WTC11 (cell line): Measurements from ENCODE around the gene DAAM2. TPM values are rescaled to one million over a fixed set of nuclear protein-coding genes. Genes with fewer than 3 reads are reported as not detected.

Experiments
- ATAC-seq: fragments of 200-7000 bp; cut with Tn5 transposase; 2 replicates; pipeline ENCODE4 v1.10.0; 2021; ENCODE audit warnings: mild to moderate bottlenecking, moderate library complexity
- CTCF ChIA-PET: fragments of 300-600 bp; sonication (Branson Sonifier 250); formaldehyde crosslinking; loops from one replicate; lab custom pipeline; 2021; ENCODE audit warnings: antibody characterized with exemption; lab: Charles Lee
- POLR2A ChIA-PET: fragments of 350-600 bp; sonication (Branson Sonifier 250); formaldehyde crosslinking; loops from one replicate; lab custom pipeline; 2021; ENCODE audit warnings: antibody characterized with exemption; lab: Charles Lee
- DNase-seq: peaks from one replicate; pipeline ENCODE4 v3.0.0; 2021; ENCODE audit warnings: low spot score
- H3K27ac Mint-ChIP-seq: 2 replicates; pipeline ENCODE4 v1.8.0; 2021; ENCODE audit warnings: mixed read lengths
- H3K27me3 Mint-ChIP-seq: 2 replicates; pipeline ENCODE4 v1.8.0; 2021; ENCODE audit warnings: low read depth, mild to moderate bottlenecking, moderate library complexity, mixed read lengths
- H3K36me3 Mint-ChIP-seq: 2 replicates; pipeline ENCODE4 v1.8.0; 2021; ENCODE audit warnings: mixed read lengths
- H3K4me1 Mint-ChIP-seq: 2 replicates; pipeline ENCODE4 v1.8.0; 2022; ENCODE audit warnings: mixed read lengths
- H3K4me3 Mint-ChIP-seq: 2 replicates; pipeline ENCODE4 v1.8.0; 2021; ENCODE audit warnings: mild to moderate bottlenecking, moderate library complexity, mixed read lengths
- H3K9me3 Mint-ChIP-seq: 2 replicates; pipeline ENCODE4 v1.8.0; 2021; ENCODE audit warnings: mixed read lengths
- EMX1 ChIP-seq: fragments of 250-450 bp; sonication (Bioruptor Pico); IDR thresholded peaks from 2 replicates; pipeline ENCODE4 v1.8.0; 2021; ENCODE audit warnings: mild to moderate bottlenecking
- ETV6 ChIP-seq: sonication (generic); formaldehyde crosslinking; IDR thresholded peaks from 2 replicates; pipeline ENCODE4 v1.8.1; 2022; ENCODE audit warnings: mild to moderate bottlenecking, missing genetic modification reagents
- FOXJ3 ChIP-seq: sonication (generic); formaldehyde crosslinking; IDR thresholded peaks from 2 replicates; pipeline ENCODE4 v1.9.0; 2021; ENCODE audit warnings: missing genetic modification reagents, mild to moderate bottlenecking, borderline replicate concordance
- FOXP1 ChIP-seq: sonication (generic); formaldehyde crosslinking; IDR thresholded peaks from 2 replicates; pipeline ENCODE4 v1.8.0; 2022; ENCODE audit warnings: missing genetic modification reagents, mild to moderate bottlenecking, moderate library complexity, borderline replicate concordance
- GTF2I ChIP-seq: fragments of 250-450 bp; sonication (Bioruptor Pico); conservative IDR thresholded peaks from 2 replicates; pipeline ENCODE4 v1.4.0; 2021; ENCODE audit warnings: mild to moderate bottlenecking
- HMGA2 ChIP-seq: fragments of 250-450 bp; sonication (Bioruptor Pico); IDR thresholded peaks from 2 replicates; pipeline ENCODE4 v1.4.0; 2021; ENCODE audit warnings: mild to moderate bottlenecking, moderate library complexity
- JUN ChIP-seq: sonication (generic); formaldehyde crosslinking; IDR thresholded peaks from 2 replicates; pipeline ENCODE4 v1.8.0; 2023; ENCODE audit warnings: mild to moderate bottlenecking, missing genetic modification reagents
- KAT7 ChIP-seq: sonication (generic); formaldehyde crosslinking; IDR thresholded peaks from 2 replicates; pipeline ENCODE4 v1.8.1; 2023; ENCODE audit warnings: missing genetic modification reagents, mild to moderate bottlenecking, borderline replicate concordance
- MXD4 ChIP-seq: fragments of 250-450 bp; sonication (Bioruptor Pico); IDR thresholded peaks from 2 replicates; pipeline ENCODE4 v1.8.0; 2021; ENCODE audit warnings: mild to moderate bottlenecking, moderate library complexity, borderline replicate concordance
- NFE2L1 ChIP-seq: sonication (generic); formaldehyde crosslinking; IDR thresholded peaks from 2 replicates; pipeline ENCODE4 v1.8.1; 2023; ENCODE audit warnings: missing genetic modification reagents
- NFYB ChIP-seq: sonication (generic); formaldehyde crosslinking; conservative IDR thresholded peaks from 2 replicates; pipeline ENCODE4 v1.8.0; 2022; ENCODE audit warnings: low read depth, missing genetic modification reagents
- OVOL2 ChIP-seq: fragments of 250-450 bp; sonication (Bioruptor Pico); IDR thresholded peaks from 2 replicates; pipeline ENCODE4 v1.9.0; 2021; ENCODE audit warnings: mild to moderate bottlenecking, borderline replicate concordance
- RELA ChIP-seq: sonication (generic); formaldehyde crosslinking; IDR thresholded peaks from 2 replicates; pipeline ENCODE4 v1.8.1; 2022; ENCODE audit warnings: missing genetic modification reagents, mild to moderate bottlenecking, borderline replicate concordance
- TCF7 ChIP-seq: sonication (generic); formaldehyde crosslinking; IDR thresholded peaks from 2 replicates; pipeline ENCODE4 v1.8.0; 2022; ENCODE audit warnings: mild to moderate bottlenecking, low read depth, missing genetic modification reagents, moderate library complexity
- TEAD4 ChIP-seq: sonication (generic); formaldehyde crosslinking; IDR thresholded peaks from 2 replicates; pipeline ENCODE4 v1.8.0; 2022; ENCODE audit warnings: mild to moderate bottlenecking, missing genetic modification reagents
- TP53 ChIP-seq: sonication (generic); formaldehyde crosslinking; IDR thresholded peaks from 2 replicates; pipeline ENCODE4 v1.8.1; 2023; ENCODE audit warnings: mild to moderate bottlenecking, missing genetic modification reagents
- ZNF138 ChIP-seq: sonication (generic); formaldehyde crosslinking; conservative IDR thresholded peaks from 2 replicates; pipeline ENCODE4 v1.8.1; 2022; ENCODE audit warnings: mild to moderate bottlenecking, moderate library complexity, missing genetic modification reagents
- ZNF263 ChIP-seq: sonication (generic); formaldehyde crosslinking; IDR thresholded peaks from 2 replicates; pipeline ENCODE4 v1.8.1; 2022; ENCODE audit warnings: low read depth, mild to moderate bottlenecking, moderate library complexity, missing genetic modification reagents
- ZNF317 ChIP-seq: sonication (generic); formaldehyde crosslinking; IDR thresholded peaks from 2 replicates; pipeline ENCODE4 v1.8.1; 2023; ENCODE audit warnings: low read depth, mild to moderate bottlenecking, moderate library complexity, missing genetic modification reagents, borderline replicate concordance
- ZNF423 ChIP-seq: fragments of 250-450 bp; sonication (Bioruptor Pico); IDR thresholded peaks from 2 replicates; pipeline ENCODE4 v2.1.2; 2022; ENCODE audit warnings: mild to moderate bottlenecking, moderate library complexity
- total RNA-seq: library from RNA; stranded (reverse); gene quantifications from 3 replicates; pipeline ENCODE4 v1.2.3, GENCODE V29; 2021
- TF ChIP-seq, protein P1 (sequence below): sonication (generic); formaldehyde crosslinking; IDR thresholded peaks from 2 replicates; pipeline ENCODE4 v1.8.1; 2023; ENCODE audit warnings: mild to moderate bottlenecking, missing genetic modification reagents
- TF ChIP-seq, protein P2 (sequence below): sonication (generic); formaldehyde crosslinking; IDR thresholded peaks from 2 replicates; pipeline ENCODE4 v1.8.1; 2023; ENCODE audit warnings: mild to moderate bottlenecking, missing genetic modification reagents, moderate library complexity
- TF ChIP-seq, protein P3 (sequence below): sonication (generic); formaldehyde crosslinking; IDR thresholded peaks from 2 replicates; pipeline ENCODE4 v1.8.1; 2023; ENCODE audit warnings: mild to moderate bottlenecking, missing genetic modification reagents, borderline replicate concordance
- TF ChIP-seq, protein P4 (sequence below): sonication (generic); formaldehyde crosslinking; conservative IDR thresholded peaks from 2 replicates; pipeline ENCODE4 v1.8.1; 2023; ENCODE audit warnings: mild to moderate bottlenecking, low read depth, missing genetic modification reagents, moderate library complexity
- TF ChIP-seq, protein P5 (sequence below): fragments of 200-600 bp; IDR thresholded peaks from 2 replicates; pipeline ENCODE4 v1.8.0; 2022; ENCODE audit warnings: antibody characterized with exemption
- TF ChIP-seq, protein P6 (sequence below): sonication (generic); formaldehyde crosslinking; IDR thresholded peaks from 2 replicates; pipeline ENCODE4 v1.8.0; 2022; ENCODE audit warnings: mild to moderate bottlenecking, missing genetic modification reagents
- TF ChIP-seq, protein P7 (sequence below): fragments of 250-450 bp; sonication (Bioruptor Pico); conservative IDR thresholded peaks from 2 replicates; pipeline ENCODE4 v1.9.0; 2021; ENCODE audit warnings: mild to moderate bottlenecking

DAAM2 gene
- total RNA-seq, 1 experiment from 2014 or later = 2.0 TPM

DNA sequence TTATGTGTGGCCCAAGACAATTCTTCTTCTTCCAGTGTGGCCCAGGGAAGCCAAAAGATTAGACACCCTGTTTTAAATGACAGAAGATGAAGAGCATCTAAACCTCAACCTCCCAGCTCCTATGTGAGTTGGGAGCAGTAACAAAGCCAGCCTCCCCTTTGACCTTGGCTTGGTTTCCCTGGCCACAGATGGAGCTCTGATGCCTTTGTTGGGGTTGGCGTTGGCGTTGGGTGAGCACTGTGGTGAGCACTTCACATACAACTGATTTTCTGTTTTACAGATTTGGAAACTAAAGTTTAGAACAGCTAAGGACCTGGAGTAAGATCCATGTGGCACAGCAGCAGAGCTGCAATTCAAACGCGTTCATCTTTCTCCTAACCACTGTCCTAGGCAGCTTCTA lies 22.1 kb downstream of the DAAM2 start:
- peaks cover 34% of the 10 kb centered on the region for H3K4me1 Mint-ChIP-seq
- POLR2A ChIA-PET = interaction anchor here (0.6 kb wide), 1 partner anchor 260 kb away, joined by 3 read pairs; no protein-coding TSS in a partner anchor

DNA sequence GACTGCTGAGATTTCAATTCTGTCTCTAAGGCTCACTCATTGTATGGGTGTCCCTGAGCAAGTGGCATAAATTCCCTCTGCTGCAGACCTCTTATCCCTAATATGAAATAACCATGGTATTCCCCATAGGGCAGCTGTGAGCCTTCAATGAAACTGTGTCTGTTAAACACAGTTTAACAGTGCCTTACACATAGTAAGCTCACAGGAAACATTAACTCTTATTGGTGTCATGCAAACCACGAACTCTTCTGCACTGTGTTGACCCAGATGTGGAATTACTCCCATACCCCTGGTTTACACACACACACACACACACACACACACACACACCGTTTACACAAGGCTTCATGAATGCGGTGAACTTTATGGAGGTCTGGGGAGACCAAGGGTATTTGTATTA lies 23.2 kb downstream of the DAAM2 start:
- no peaks in the 10 kb centered on the region for H3K36me3 Mint-ChIP-seq
- ChIA-PET POLR2A (no interaction called here), CTCF (interaction anchor here (1.1 to 1.4 kb wide), 2 partner anchors 19 to 78 kb away, joined by 3 to 6 read pairs; no protein-coding TSS in a partner anchor)
- H3K9me3 Mint-ChIP-seq = no peaks in the 10 kb centered on the region
- H3K27me3 Mint-ChIP-seq = peaks cover 4% of the 10 kb centered on the region; the same call in 1 of the 2 replicates
- peaks cover 34% of the 10 kb centered on the region for H3K4me1 Mint-ChIP-seq
- H3K27ac Mint-ChIP-seq = no peak overlapping the region
- DNase-seq (no peak), ATAC-seq (no peak)
- H3K4me3 Mint-ChIP-seq = no peak overlapping the region
- no peak for TF ChIP-seq GTF2I (CRISPR knock-in tag)
- TF ChIP-seq ZNF263 (CRISPR knock-in tag) = no peak
- TF ChIP-seq JUN (CRISPR knock-in tag) = no peak
- TF ChIP-seq, protein P1, sequence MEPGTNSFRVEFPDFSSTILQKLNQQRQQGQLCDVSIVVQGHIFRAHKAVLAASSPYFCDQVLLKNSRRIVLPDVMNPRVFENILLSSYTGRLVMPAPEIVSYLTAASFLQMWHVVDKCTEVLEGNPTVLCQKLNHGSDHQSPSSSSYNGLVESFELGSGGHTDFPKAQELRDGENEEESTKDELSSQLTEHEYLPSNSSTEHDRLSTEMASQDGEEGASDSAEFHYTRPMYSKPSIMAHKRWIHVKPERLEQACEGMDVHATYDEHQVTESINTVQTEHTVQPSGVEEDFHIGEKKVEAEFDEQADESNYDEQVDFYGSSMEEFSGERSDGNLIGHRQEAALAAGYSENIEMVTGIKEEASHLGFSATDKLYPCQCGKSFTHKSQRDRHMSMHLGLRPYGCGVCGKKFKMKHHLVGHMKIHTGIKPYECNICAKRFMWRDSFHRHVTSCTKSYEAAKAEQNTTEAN (CRISPR knock-in tag) = no peak
- no peak for TF ChIP-seq KAT7 (CRISPR knock-in tag)
- no peak for TF ChIP-seq ETV6 (CRISPR knock-in tag)
- TF ChIP-seq, protein P2, sequence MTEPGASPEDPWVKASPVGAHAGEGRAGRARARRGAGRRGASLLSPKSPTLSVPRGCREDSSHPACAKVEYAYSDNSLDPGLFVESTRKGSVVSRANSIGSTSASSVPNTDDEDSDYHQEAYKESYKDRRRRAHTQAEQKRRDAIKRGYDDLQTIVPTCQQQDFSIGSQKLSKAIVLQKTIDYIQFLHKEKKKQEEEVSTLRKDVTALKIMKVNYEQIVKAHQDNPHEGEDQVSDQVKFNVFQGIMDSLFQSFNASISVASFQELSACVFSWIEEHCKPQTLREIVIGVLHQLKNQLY (CRISPR knock-in tag) = no peak
- TF ChIP-seq NFYB (CRISPR knock-in tag) = no peak
- TF ChIP-seq, protein P3, sequence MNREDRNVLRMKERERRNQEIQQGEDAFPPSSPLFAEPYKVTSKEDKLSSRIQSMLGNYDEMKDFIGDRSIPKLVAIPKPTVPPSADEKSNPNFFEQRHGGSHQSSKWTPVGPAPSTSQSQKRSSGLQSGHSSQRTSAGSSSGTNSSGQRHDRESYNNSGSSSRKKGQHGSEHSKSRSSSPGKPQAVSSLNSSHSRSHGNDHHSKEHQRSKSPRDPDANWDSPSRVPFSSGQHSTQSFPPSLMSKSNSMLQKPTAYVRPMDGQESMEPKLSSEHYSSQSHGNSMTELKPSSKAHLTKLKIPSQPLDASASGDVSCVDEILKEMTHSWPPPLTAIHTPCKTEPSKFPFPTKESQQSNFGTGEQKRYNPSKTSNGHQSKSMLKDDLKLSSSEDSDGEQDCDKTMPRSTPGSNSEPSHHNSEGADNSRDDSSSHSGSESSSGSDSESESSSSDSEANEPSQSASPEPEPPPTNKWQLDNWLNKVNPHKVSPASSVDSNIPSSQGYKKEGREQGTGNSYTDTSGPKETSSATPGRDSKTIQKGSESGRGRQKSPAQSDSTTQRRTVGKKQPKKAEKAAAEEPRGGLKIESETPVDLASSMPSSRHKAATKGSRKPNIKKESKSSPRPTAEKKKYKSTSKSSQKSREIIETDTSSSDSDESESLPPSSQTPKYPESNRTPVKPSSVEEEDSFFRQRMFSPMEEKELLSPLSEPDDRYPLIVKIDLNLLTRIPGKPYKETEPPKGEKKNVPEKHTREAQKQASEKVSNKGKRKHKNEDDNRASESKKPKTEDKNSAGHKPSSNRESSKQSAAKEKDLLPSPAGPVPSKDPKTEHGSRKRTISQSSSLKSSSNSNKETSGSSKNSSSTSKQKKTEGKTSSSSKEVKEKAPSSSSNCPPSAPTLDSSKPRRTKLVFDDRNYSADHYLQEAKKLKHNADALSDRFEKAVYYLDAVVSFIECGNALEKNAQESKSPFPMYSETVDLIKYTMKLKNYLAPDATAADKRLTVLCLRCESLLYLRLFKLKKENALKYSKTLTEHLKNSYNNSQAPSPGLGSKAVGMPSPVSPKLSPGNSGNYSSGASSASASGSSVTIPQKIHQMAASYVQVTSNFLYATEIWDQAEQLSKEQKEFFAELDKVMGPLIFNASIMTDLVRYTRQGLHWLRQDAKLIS = no peak

More for the DNA sequence above, 22.1 kb downstream of the DAAM2 start:
- H3K36me3 Mint-ChIP-seq = no peaks in the 10 kb centered on the region
- no peak overlapping the region for H3K4me3 Mint-ChIP-seq
- DNase-seq = no peak
- CTCF ChIA-PET = interaction anchor here (0.6 to 1.9 kb wide), 5 partner anchors 10 to 1524 kb away, joined by 3 to 6 read pairs (median 3); no protein-coding TSS in a partner anchor
- H3K27ac Mint-ChIP-seq = no peak overlapping the region
- peaks cover 4% of the 10 kb centered on the region; the same call in 1 of the 2 replicates for H3K27me3 Mint-ChIP-seq
- no peak for ATAC-seq
- TF ChIP-seq ZNF317 (CRISPR knock-in tag) (no peak), NFE2L1 (CRISPR knock-in tag) (no peak), OVOL2 (CRISPR knock-in tag) (no peak), FOXJ3 (no peak), ZNF138 (no peak), RELA (CRISPR knock-in tag) (no peak), TP53 (CRISPR knock-in tag) (no peak), FOXP1 (CRISPR knock-in tag) (no peak), MXD4 (no peak), HMGA2 (CRISPR knock-in tag) (no peak), TEAD4 (CRISPR knock-in tag) (no peak), TCF7 (CRISPR knock-in tag) (no peak), ZNF423 (CRISPR knock-in tag) (no peak), EMX1 (CRISPR knock-in tag) (no peak)
- TF ChIP-seq, protein P4, sequence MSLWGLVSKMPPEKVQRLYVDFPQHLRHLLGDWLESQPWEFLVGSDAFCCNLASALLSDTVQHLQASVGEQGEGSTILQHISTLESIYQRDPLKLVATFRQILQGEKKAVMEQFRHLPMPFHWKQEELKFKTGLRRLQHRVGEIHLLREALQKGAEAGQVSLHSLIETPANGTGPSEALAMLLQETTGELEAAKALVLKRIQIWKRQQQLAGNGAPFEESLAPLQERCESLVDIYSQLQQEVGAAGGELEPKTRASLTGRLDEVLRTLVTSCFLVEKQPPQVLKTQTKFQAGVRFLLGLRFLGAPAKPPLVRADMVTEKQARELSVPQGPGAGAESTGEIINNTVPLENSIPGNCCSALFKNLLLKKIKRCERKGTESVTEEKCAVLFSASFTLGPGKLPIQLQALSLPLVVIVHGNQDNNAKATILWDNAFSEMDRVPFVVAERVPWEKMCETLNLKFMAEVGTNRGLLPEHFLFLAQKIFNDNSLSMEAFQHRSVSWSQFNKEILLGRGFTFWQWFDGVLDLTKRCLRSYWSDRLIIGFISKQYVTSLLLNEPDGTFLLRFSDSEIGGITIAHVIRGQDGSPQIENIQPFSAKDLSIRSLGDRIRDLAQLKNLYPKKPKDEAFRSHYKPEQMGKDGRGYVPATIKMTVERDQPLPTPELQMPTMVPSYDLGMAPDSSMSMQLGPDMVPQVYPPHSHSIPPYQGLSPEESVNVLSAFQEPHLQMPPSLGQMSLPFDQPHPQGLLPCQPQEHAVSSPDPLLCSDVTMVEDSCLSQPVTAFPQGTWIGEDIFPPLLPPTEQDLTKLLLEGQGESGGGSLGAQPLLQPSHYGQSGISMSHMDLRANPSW (CRISPR knock-in tag) = no peak
- TF ChIP-seq, protein P5, sequence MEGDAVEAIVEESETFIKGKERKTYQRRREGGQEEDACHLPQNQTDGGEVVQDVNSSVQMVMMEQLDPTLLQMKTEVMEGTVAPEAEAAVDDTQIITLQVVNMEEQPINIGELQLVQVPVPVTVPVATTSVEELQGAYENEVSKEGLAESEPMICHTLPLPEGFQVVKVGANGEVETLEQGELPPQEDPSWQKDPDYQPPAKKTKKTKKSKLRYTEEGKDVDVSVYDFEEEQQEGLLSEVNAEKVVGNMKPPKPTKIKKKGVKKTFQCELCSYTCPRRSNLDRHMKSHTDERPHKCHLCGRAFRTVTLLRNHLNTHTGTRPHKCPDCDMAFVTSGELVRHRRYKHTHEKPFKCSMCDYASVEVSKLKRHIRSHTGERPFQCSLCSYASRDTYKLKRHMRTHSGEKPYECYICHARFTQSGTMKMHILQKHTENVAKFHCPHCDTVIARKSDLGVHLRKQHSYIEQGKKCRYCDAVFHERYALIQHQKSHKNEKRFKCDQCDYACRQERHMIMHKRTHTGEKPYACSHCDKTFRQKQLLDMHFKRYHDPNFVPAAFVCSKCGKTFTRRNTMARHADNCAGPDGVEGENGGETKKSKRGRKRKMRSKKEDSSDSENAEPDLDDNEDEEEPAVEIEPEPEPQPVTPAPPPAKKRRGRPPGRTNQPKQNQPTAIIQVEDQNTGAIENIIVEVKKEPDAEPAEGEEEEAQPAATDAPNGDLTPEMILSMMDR = no peak
- TF ChIP-seq, protein P6, sequence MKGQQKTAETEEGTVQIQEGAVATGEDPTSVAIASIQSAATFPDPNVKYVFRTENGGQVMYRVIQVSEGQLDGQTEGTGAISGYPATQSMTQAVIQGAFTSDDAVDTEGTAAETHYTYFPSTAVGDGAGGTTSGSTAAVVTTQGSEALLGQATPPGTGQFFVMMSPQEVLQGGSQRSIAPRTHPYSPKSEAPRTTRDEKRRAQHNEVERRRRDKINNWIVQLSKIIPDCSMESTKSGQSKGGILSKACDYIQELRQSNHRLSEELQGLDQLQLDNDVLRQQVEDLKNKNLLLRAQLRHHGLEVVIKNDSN (CRISPR knock-in tag) = no peak
- TF ChIP-seq, protein P7, sequence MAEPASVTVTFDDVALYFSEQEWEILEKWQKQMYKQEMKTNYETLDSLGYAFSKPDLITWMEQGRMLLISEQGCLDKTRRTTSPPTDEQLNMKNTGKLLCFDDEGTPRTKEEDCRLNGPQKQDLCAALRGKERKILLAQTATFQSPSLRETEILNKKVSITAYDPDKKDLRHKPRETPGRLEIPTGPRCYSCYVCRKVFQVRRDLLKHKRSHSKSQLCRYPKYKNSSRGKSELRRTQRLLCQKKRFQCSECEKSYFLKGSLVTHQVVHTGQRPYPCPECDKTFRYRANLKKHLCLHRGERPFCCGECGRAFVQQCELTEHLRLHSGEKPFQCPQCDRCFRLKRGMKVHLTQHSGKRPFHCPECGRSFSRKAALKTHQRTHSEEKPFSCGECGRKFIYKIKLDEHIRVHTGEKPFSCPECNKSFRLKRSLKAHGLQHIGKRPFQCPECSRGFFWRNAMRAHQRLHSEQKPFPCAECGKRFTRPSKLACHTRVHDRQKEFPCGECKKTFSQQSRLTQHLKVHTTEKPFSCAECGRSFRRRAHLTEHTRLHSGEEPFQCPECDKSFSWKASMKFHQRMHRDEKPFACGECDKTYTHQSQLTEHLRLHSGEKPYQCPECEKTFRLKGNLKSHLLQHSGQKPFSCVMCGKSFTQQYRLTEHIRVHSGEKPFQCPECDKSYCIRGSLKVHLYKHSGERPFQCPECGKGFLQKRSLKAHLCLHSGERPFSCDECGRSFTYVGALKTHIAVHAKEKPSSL (CRISPR knock-in tag) = no peak
- no peaks in the 10 kb centered on the region for H3K9me3 Mint-ChIP-seq
